Stimulated activated CD8-positive, alpha-beta memory T cell treated with anti-CD3 and anti-CD28 coated beads, Interleukin-7, amount 100 ng/mL, for 48 hours (primary cell): Measurements from ENCODE around the gene SUPT4H1.
A peak's percentile ranks its signal among the peaks of the same experiment; 100 is the strongest.

Experiments used
- DNase-seq, 2 donors: peaks; one replicate each; pipeline ENCODE4 v3.0.0-alpha.2; 2020; ENCODE audit warnings: low read depth in 1 of 2; ENCODE audit errors: extremely low read depth in 1 of 2

SUPT4H1 gene

DNA sequence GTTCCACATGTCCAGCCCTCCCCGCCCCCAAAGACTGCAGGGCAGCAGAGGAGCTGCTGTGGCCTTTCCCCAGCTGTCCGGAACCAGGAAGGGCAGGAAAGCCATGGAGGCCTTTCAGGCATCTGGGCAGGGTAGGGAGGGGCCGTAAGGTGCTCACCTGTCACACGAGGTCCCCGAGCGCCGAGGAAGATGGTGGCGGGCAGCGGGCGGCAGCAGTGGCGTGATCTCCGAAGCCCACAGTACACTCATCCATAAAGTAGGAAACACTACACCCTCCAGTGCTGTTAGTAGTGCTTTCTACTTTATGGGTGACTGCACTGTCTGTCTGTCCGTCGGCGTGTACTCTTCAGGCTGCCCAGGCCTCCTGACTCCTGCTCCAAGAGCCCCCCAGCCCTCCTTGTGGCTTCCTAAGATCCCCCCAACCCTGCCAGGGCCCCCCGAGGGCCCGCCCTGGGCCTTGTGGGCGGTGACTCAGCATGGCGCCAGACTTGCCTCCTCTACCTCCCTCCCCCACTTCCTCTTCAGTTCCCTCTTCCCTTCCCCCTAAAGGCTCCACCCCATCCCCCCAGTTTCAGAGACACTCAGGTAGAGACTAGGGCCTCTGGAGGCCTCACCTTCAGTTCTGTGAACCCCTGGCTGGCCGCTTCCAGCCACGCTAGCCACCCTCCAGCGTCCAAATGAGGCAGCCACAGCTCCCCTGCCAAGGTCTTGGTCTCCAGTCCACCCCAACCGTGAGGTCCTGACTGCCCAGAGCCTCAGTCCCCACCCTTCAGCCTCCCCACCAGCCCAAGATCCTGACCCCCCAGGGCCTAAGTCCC is 20.8 kb downstream of the SUPT4H1 start:
- DNase-seq, result peak; percentile 63 to 71

DNA sequence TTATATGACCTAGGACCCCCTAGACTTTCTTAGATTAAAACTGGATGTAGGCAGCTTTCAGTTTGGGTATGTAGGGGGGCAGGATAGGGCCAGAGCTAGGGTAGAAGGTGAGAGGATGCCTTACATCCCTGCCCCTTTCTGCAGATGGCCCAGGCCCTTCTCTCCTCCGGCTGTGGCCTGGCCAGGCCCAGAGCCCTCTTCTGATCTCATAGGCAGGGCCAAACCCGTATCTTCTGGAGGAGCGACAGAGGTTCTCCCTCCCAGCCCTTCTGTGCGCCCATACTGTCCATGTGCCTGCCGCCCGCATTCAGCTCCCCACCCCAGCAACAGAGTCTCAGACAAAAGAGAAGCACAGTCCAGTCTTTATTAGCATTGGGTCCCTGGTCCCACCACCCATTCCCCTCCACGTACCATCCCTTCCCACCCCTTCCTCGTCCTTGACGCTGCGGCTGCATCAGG is 21.4 kb downstream of the SUPT4H1 start:
- DNase-seq, result peak in 1 of 2 donors; percentile 26

DNA sequence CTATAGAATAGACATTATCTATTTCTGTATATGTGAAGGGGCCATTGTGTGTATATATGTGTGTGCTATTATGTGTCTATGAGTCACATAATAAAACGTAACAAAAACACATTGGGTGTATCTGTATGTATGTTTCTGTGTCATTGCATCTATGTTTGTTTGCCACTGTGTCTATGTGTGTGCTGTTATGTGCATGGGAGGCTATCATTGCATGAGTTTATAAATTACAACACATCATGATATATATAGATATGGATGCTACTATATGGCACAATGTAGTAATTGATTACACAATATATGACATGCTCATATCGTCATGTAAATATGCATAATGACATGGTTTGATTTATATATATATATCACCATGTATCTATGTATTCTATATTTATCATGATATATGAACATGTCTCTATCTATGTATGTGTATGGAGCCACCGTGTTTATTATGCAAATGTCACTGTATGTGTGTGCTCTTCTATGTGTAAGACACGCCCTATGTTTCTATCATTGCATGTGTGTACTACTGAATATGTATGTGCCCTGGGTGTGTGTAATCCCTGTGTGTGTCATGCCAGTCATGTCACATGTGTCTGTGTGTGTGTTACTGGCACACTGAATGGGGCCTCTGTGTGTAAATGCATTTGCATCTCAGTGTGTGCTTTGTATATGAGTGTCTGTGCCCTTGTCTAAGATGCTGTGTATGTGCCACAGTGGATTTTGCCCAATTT is 22.0 kb downstream of the SUPT4H1 start:
- DNase-seq, result peak in 1 of 2 donors; percentile 56

DNA sequence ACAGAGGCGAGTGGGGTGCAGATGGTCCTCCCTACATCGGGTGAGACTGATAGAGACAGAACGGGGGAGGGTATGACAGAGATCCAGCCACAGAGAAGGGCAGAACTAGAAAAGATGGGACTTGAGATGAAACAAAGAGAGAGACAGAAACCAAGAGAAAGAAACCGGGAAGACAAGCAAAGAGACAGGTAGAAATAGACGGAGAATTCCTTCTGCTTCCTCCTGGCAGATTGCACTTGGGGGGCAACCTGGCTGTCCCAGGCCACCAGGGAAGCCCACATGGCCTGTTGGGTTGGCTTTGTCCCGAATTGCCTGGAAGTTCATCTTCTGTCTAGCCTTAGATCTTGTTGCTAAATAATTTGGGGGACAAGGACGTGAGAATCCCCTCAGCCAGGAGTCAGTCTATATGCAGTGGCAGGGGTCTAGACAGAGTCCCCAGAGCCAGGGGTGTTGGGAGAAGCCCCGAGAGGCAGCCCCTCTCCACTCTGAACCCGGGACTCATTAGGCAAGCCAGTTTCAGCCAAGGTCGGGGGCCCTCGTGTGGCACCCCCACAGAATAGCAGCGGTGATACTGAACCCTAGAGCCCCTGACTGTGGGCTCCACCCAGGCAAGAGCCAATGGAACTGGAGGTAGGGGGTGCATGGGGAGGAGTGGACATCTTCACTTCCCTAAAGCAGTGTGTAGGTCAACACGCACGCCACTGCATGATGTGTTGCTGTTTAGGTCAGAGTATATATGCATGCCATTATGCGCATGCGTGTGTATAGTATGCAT is 22.8 kb downstream of the SUPT4H1 start:
- peak; percentile 86 to 87 for DNase-seq

DNA sequence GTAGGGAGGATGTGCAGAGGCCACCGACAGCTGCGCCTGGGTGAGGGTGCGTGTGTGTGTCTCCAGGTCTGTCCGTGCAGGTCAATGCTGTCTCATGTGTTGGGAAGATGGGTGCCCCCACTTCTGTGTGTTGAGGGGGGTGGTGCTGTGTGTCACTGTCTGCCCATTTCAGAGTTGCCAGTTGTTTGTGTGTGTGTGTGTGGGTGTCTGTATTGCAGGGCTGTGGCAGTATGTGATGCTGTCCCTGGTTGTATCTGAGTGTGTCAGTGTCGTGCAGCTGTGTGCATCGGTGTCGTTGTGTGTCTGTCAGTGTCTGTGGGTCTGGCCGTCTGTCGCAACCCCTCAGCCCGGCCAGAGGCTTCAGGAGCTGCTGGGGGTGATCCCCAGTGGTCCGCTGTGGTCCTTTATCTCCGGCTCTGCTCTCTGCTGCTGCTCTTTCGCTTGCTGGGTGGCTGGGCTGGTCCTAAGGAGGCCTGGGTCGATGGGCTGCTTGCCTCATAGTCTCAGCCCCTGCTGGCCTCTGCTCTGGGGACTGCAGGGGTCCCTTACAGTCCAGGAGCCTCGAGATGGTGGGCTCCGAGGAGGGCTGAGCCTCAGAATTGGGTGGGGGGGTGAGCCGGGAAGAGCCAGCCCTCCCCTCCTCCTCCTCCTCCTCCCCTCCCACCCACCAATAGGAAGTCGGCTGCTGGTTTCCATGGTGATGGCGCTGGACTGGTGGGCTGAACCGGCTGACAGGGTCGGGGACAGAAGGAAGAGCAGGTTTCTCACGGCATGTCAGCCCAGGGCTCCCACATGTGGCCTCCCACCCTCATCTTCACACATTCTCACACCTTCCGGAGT is 23.6 kb downstream of the SUPT4H1 start, which contains the start of gene TSPOAP1:
Gene TSPOAP1 (minus strand): TSS at position 601 of the 840 bp plus-strand sequence. CDS start 875 bp downstream, outside the sequence.
- peak; percentile 80 to 86 for DNase-seq

DNA sequence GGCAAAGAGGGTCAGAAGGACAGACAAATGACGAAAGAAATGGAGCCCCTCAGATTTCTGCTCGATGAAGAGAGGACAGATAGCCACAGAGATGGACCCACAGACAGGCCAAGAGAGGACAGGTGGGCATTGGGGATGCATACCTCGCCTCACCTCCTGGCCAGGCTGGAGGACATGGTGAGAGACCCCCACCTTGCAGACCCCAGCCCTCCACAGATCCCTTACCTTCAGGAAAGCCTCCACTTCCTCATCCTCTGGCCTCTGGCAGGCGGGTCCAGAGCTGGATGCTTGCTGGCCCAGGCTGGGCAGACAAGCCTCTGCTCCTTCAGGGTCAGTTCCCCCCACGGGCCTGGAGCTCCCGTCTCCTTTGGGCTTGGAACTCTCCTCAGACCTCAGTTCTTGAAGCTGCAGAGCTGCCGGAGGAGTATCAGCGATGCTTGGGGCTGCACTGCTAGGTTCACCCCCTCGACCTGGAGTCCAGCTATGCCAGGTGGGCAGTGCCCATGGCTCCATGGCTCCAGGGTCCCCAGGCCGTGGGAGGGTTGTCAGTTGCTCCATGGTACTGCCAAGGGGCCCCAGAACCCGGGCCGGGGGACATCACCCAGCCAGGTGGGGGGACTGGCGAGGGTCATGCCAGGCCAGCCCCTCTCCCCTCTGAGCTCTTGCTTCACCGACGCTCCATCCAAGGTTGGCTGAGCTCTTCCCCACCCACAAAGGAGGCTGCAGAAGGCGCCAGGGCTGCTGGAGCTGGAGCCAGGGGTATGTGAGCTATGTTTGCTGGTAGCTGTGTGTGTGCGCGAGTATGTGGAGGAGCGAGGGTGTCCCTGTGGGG is 24.4 kb downstream of the SUPT4H1 start:
- DNase-seq, result no peak

DNA sequence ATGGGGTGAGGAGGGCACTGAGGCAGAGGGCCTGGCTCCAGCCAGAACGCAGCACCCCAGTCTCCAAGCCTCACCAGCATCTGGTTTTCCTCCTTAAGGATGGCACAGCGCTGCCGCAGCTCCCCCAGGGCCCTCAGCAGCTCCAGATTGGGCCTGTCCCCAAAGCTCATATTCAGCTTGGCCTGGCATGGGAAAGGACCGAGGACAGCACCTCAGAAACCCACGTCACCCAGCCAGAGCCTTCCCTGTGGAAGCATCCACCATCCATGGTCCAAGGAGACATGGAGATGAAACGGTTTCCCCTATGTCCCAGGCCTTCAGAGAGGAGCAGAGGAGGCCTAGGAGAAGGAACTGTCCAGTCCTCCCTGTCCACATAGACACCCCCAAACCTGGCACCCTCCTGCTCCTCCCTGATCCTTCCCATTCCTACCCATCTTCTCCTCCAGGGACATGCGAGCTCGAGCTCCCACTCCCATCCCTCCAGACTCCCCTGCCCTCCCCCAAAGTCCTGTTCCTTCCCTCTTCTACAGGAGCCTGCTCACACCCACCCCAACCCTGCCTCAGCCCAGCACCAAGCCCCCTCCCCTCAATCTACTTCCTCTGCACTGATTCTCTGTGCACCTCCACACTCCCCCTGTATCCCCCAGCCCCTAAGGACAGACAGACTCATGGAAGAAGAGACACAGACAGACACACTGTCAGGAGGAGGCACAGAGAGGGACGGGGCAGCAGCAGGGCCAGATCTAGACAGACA is 25.2 kb downstream of the SUPT4H1 start:
- DNase-seq, result no peak

DNA sequence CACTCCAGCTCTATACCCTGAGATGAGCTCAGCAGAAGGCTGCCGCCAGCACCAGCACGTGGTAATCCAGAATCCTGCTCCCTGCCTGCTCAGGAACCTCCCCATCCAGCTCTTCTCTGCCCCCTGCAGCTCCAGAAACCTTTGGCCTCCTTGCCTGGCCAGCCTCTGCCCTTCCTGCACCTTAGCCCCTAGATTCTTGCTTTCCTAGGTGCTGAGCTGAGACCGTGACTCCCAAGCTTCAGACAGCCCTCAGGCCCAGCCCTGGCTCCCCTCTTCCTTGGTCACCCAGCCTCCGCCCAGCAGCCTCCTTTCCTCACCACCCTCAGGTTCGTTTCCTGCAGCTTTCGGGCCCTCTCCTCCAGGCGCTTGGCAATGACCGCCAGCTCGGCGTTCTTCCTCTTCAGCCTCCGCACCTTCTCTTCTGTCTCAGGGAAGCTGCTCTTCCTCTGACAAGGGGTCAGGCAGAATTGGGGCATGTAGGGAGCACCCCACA is 26.0 kb downstream of the SUPT4H1 start:
- DNase-seq, result no peak

DNA sequence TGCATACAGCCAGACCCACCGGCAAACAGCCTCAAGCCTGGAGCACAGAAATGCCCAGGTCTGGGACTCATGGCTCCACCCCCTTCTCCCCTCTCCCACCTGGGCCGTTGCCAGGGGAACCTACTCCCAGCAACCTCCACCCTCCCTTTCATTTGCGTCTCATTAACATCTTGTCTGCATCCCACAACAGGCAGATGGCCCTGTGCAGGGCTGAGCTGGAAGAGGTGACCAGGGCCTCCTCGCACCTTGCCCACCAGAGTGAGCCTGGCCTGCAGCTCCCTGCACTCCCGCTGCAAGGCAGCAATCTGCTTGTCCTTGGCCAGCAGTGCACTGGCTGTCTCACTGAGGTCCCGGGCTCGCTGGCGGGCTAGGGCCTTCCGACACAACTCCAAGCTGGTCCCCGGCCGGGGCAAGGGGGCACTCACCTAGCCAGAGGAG is 26.7 kb downstream of the SUPT4H1 start:
- DNase-seq, result no peak

DNA sequence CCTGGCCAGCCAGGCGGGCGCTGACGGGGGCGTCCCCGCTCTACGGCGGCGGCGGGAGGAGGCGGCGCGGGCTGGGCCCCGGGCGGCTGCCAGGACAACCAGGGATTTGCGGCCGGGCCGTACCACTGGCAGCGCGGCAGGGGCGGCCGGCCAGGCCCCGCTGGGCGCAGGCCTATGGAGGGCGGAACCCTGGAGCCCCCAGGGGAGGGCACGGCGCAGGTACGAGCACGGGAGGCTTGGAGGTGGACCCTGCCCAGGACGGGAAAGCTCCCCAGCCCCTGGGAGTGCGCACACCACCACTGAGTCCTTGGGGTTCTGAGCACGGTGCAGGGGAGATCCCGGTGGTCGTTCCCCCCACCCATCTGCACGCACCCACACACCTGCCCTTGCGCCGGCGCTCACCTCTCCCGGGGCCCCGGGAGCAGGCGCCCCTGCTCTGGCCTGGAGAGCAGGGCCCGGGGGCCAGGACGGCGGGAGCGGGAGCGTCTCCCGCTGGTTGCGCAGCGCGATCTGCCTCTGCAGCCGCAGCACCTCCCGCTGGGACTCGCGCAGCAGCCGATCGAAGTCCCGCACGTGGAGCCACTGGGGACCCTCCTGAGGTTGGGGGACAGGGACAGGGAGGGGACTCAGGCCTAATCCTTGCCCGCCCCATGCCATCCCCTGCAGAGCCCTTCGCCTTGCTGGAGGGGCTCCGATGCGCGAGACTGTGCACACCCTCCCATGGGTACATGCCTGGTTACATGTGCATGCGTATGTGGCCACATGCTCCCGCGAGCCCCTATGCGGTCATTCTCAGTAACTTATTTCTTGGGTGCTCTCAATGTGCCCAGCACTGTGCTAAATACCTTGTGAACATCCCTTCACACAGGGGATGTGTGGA is 27.4 kb downstream of the SUPT4H1 start:
- no peak for DNase-seq

DNA sequence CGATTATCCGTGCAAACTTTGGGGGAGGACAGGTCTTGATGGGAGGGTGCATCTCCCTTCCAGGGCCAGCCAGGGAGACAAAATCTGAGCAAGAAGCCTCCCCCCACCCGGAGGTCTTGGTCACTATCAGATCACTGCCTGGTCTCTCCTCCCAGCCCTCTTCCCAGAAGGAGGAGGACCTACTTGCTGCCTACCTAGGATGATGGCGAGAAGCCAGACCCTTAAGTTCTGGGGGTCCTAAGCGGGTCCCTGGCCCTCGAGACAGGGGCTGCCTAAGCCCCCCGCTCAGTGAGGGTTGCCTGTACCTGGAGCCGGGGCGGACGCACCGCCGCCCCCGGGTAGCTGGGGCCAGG is 28.0 kb downstream of the SUPT4H1 start:
- DNase-seq, result no peak

DNA sequence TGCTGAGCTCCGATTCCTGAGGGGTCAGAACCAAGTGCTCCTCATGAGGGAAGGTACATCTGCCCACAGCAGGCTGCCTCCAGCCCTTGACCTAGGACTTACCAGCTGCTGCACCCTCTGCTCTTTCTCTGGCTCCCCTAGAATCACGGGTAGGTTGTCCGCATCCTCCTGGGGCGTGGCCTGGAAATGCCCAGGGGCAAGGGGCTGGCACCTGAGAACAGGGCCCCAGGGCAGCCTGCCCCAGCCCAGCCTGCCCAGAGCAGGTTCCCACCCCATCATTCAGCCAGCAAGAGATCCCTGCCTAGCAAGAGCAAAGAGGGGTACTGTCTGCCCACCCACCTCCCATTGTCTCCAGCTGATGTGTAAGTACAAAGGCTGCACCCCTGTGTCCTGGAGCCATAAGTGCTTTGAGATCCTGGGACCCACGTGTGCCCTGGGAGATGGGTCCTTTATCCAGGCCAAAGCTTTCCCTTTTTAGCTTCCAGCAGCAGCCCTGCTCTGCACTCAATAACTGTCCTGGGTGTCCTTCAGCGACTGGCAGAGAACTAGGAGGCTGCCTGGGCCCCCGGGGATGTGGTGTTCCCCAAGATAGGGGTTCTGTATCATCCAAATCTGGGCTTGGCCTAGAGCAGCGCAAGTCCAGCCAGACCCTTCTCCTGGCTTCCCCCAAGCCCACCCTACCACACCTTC is 28.5 kb downstream of the SUPT4H1 start:
- DNase-seq, result no peak

DNA sequence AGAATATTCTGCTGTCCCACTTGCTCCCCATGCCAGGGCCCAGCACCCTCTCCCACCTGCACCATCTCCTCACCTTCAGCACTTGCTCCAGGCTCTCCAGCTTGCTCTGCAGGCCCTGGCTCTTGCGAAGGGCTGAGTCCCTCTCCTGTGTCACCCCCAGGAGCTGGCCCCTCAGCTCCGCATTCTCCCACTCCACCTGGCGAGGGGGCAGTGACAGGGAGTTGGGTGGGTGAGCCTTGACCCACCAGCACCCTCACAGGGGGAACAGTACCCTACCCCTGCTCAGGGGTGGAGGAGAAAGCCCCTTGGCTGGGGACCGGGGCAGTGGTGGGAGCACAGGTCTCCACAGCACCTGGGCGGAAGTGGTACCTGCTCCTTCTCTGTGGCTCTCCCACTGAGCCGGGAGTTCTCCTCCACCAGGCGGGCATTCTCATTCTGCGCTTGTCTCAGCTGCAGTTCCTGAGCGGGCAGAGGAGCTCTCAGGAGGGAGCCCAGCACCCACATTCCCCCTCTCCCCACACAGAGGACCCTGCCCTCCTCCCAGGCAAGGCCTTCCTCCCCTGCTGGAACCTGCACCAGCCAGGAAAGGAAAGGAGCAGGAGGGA is 29.3 kb downstream of the SUPT4H1 start:
- no peak for DNase-seq

DNA sequence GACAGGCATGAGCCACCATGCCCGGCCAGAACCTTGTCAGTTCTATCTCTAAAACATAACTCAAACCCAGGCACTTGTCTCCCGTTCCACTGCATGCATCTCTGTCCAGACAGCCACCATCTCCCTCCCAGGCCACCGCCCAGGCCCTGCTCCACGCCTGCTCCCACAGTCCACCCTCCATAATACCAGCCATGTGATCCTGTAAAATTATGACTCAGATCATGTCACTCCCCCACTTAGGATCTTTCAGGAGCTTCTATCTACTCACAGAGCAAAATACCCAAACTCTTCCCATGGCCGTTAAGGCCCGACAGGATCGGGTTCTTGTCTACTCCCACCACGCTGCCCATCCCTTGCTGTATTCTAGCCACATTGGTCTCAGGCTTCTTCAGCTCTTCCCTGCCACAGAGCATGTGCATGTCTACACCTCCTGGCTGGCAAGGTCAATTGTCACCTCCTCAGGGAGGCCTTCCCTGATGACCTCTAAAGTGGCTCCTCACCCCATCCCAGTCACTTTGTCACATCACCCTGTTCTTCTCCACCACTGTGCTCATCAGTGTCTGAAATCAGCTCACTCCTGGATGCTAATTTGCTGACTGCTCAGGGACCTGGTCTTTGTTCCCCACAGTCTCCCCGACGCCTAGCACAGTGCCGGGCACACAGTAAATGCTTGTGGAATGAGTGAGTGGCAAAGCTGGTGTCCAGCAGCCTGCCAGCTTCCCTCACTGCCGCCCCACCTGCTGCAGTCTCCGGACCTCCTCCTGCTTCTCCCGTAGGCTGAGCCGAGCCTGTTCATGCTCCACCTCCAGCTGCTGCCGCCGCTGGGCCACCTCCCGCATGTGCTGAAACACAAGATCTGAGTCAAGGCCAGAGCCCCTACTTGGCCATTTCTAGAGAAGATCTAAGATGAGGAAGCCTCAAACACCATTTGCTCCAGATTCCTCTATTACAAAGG is 30.2 kb downstream of the SUPT4H1 start:
- no peak for DNase-seq

DNA sequence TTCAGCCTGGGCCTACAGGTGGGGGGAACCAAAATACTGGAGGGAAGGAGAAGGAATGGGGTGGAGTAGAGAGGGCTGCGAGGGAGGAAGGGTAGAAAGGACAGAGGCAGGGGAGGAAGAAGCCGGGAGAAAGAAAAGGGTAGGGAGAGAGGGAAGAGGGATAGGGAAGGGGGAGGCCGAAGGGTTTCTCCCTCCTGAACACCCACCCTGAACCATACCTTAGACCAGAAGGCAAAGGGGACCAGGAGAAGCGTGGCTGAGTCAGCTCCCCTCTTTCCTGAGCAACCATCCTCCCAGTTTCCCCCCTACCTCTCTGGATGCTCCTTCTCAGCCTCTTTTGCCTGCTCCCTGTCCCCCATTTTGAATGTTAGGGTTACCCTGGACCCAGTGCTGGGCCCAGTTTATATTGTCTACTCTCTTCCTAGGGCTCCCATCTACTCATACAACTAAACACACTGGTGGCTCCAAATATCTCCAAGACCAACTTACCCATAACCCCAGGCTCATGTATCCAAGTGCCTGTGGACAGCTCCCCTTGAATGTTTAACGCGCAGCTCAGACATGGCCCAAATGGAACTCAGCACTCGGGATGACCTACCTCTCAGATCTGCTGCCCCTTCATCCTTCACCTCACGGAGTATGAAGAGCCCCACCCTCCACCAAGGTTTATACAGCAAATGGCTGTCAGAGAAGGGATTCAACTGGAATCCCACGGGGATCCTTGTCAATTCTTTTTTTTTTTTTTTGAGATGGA is 31.3 kb downstream of the SUPT4H1 start:
- DNase-seq, result no peak
